Transverse colon (tissue), 4 donors: ENCODE data around the gene ATP2B1. TPM values are rescaled to one million over a fixed set of nuclear protein-coding genes. Genes with fewer than 3 reads are reported as not detected.
A peak's percentile ranks its signal among the peaks of the same experiment; 100 is the strongest.

Experiments
- DNase-seq: peaks from one replicate; pipeline ENCODE4 v3.0.0-alpha.2; 2019
- H3K27ac ChIP-seq, 4 donors: fragments of 200-600 bp; sonication (generic); 2 replicates each; pipeline ENCODE4 v1.5.1; 2016 to 2018; ENCODE audit warnings: inconsistent platforms in 4 of 4
- H3K27me3 ChIP-seq: fragments of 200-600 bp; sonication (generic); 2 replicates; pipeline ENCODE4 v1.5.1; 2017; ENCODE audit warnings: inconsistent platforms
- H3K36me3 ChIP-seq, 4 donors: fragments of 200-600 bp; sonication (generic); 2 replicates each; pipeline ENCODE4 v1.5.1; 2017 to 2019; ENCODE audit warnings: inconsistent platforms in 4 of 4
- H3K4me1 ChIP-seq, 4 donors: fragments of 200-600 bp; sonication (generic); 2 replicates each; pipeline ENCODE4 v1.5.1; 2017 to 2020; ENCODE audit warnings: inconsistent platforms in 4 of 4
- H3K4me3 ChIP-seq, 4 donors: fragments of 200-600 bp; sonication (generic); 1 replicate in 1 of 4; 2 replicates in 3 of 4; pipeline versions ENCODE4 v1.5.1 to v1.6.1; 2017 to 2019; ENCODE audit warnings: inconsistent platforms in 4 of 4
- H3K9me3 ChIP-seq, 2 donors: fragments of 200-600 bp; sonication (generic); 2 replicates each; pipeline ENCODE4 v1.5.1; 2017 to 2019; ENCODE audit warnings: inconsistent platforms in 2 of 2
- CTCF ChIP-seq, 5 experiments: fragments of 200-600 bp in 3 of 5; fragments of 450-650 bp in 2 of 5; sonication (generic) in 3 of 5; IDR thresholded peaks; 1 replicate in 2 of 5; 2 replicates in 3 of 5; pipeline ENCODE4 v1.5.1; 2016 to 2017; ENCODE audit warnings: antibody characterized with exemption in 5 of 5, inconsistent platforms in 3 of 5, mild to moderate bottlenecking in 2 of 5, moderate library complexity in 1 of 5
- EP300 ChIP-seq: sonication (generic); formaldehyde crosslinking; IDR thresholded peaks from one replicate; pipeline ENCODE4 v1.6.1; 2017; ENCODE audit warnings: antibody characterized with exemption, low read depth
- POLR2A ChIP-seq: fragments of 450-650 bp; IDR thresholded peaks from one replicate; pipeline ENCODE4 v1.6.1; 2016; ENCODE audit warnings: antibody characterized with exemption, mild to moderate bottlenecking, moderate library complexity
- POLR2AphosphoS5 ChIP-seq, 3 donors: sonication (generic); formaldehyde crosslinking; IDR thresholded peaks; one replicate each; pipeline ENCODE4 v1.6.1; 2016; ENCODE audit warnings: antibody characterized with exemption in 3 of 3
- WGBS, 2 donors: methylation state at CpG; one replicate each; pipeline ENCODE4 v1.1.5; 2018; ENCODE audit warnings: low coverage in 1 of 2; 5-methylcytosine and 5-hydroxymethylcytosine counted together
- in situ Hi-C, 4 donors: fragments of 200-750 bp; cut with MboI; loops; one replicate each; pipeline versions ENCODE4 v1.15.0 to v1.15.1; 2017; ENCODE audit warnings: low sequenced_read_pairs in 3 of 4, low pct_ligation_motif_present in 1 of 4, low pct_unique_long_range_greater_than_20kb in 1 of 4
- intact Hi-C: fragments of 100-400 bp; cut with DNase I; formaldehyde crosslinking; loops from one replicate; pipeline ENCODE4 v1.15.1; 2023; ENCODE audit warnings: low total_unique reads
- total RNA-seq, 4 donors: library from RNA; depleted of rRNA; stranded (reverse); fragments of >200 nt; gene quantifications; one replicate each; pipeline ENCODE4 v1.1.0, GENCODE V29; 2016

ATP2B1 gene
- total RNA-seq, 4 donors from 2014 or later = 52.7 to 235 (median 104) TPM

- Histone ChIP-seq H3K27me3 (no peaks in the 10 kb centered on the region), H3K4me3 (no peak overlapping the region), H3K36me3 (no peaks in the 10 kb centered on the region), H3K4me1 (no peaks in the 10 kb centered on the region), H3K27ac (no peak overlapping the region), H3K9me3 (no peaks in the 10 kb centered on the region)
- TF ChIP-seq POLR2AphosphoS5 (IDR thresholded peaks at IDR 0.05) (no peak), POLR2A (no peak), EP300 (no peak), CTCF (IDR thresholded peaks at IDR 0.05) (no peak)
- 90 to 94% methylated on average over 2 of the region's 2 CpGs for WGBS, 2 donors
- intact Hi-C loops = no loop called here
- in situ Hi-C loops = loop anchor here in 3 of 4 donors (25.0 kb wide), 4 partner anchors 436 to 1386 kb away; no protein-coding TSS in a partner anchor
- DNase-seq = no peak
Observed at GRCh38 chr12:89551747-89552146, 156.9 kb downstream of the ATP2B1 start.

GRCh38 chr12:89547101-89547500 is 161.5 kb downstream of the ATP2B1 start:
- Histone ChIP-seq H3K9me3 (no peaks in the 10 kb centered on the region), H3K27me3 (no peaks in the 10 kb centered on the region), H3K4me3 (no peak overlapping the region), H3K27ac (no peak overlapping the region), H3K4me1 (peaks cover 0 to 17% (median 10%) of the 10 kb centered on the region in 4 donors), H3K36me3 (no peaks in the 10 kb centered on the region)
- in situ Hi-C loops = loop anchor here in 3 of 4 donors (10.0 kb wide), 2 partner anchors 418 to 558 kb away; no protein-coding TSS in a partner anchor
- 68 to 82% methylated on average over 4 of the region's 4 CpGs for WGBS, 2 donors
- TF ChIP-seq POLR2AphosphoS5 (IDR thresholded peaks at IDR 0.05) (no peak), EP300 (no peak), POLR2A (no peak), CTCF (IDR thresholded peaks at IDR 0.05) (no peak)
- no peak for DNase-seq
- intact Hi-C loops = no loop called here

- intact Hi-C loops (no loop called here), in situ Hi-C loops (loop anchor here in 3 of 4 donors (10.0 kb wide), 2 partner anchors 419 to 559 kb away; no protein-coding TSS in a partner anchor)
- peaks cover 0 to 17% (median 10%) of the 10 kb centered on the region in 4 donors for H3K4me1 ChIP-seq
- DNase-seq = no peak
- TF ChIP-seq POLR2A (no peak), POLR2AphosphoS5 (IDR thresholded peaks at IDR 0.05) (no peak), EP300 (no peak), CTCF (IDR thresholded peaks at IDR 0.05) (no peak)
- 77 to 84% methylated on average over 4 of the region's 4 CpGs for WGBS, 2 donors
- H3K27ac ChIP-seq = no peak overlapping the region
- no peaks in the 10 kb centered on the region for H3K9me3 ChIP-seq
- H3K36me3 ChIP-seq = no peaks in the 10 kb centered on the region
- no peak overlapping the region for H3K4me3 ChIP-seq
- no peaks in the 10 kb centered on the region for H3K27me3 ChIP-seq
Observed at GRCh38 chr12:89546151-89546550, 162.5 kb downstream of the ATP2B1 start.

GRCh38 chr12:89544681-89545184 is 163.9 kb downstream of the ATP2B1 start:
- peak; percentile 33 for DNase-seq
- WGBS, 2 donors = 28 to 43% methylated on average over 3 to 6 of the region's 6 CpGs

More at GRCh38 chr12:89544681-89545184, 163.9 kb downstream of the ATP2B1 start:
- H3K27ac ChIP-seq = no peak overlapping the region
- H3K9me3 ChIP-seq = no peaks in the 10 kb centered on the region
- H3K4me3 ChIP-seq = no peak overlapping the region
- peaks cover 0 to 17% (median 10%) of the 10 kb centered on the region in 4 donors for H3K4me1 ChIP-seq
- no peak for TF ChIP-seq POLR2AphosphoS5 (IDR thresholded peaks at IDR 0.05)
- TF ChIP-seq CTCF (IDR thresholded peaks at IDR 0.05) = no peak
- TF ChIP-seq EP300 = no peak
- TF ChIP-seq POLR2A = no peak
- no peaks in the 10 kb centered on the region for H3K27me3 ChIP-seq
- no peaks in the 10 kb centered on the region for H3K36me3 ChIP-seq
- in situ Hi-C loops = loop anchor here in 3 of 4 donors (10.0 kb wide), 2 partner anchors 420 to 560 kb away; no protein-coding TSS in a partner anchor
- intact Hi-C loops = no loop called here
